Measurements from ENCODE around the gene HIVEP3. TPM values are rescaled to one million over a fixed set of nuclear protein-coding genes. Genes with fewer than 3 reads are reported as not detected.

The HIVEP3 gene
- total RNA-seq, 1 experiment from 2014 or later, result 0.55 TPM

DNA sequence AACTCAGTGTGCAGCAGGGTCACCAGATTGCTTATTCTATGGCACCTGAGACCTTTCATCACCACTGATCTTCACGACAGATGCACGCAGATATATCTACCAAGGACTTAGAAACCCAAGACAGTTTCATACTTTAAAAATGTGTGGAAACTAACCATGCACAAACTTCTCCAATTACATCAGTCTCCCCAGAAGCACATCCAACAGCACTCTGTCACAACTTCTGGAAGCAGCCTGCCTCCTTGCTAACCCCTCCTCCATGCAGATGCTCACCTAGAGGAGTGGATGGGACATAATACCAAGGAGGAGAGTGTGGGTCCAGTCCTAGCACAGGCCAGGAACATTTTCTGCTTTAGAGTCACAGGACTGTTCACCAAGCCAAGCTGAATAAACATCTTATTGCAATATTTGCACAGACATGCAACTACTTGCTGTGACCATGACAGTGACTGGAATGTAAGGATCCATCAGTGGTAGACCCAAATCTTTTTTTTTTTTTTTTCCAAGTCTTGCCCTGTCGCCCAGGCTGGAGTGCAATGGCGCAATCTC is 69.4 kb downstream of the HIVEP3 start:
- Mint-ChIP-seq H3K27me3 (ENCODE audit: low read depth) (peaks cover 3% of the 10 kb centered on the region; the same call in 1 of the 2 replicates), H3K9me3 (no peaks in the 10 kb centered on the region), H3K36me3 (no peaks in the 10 kb centered on the region), H3K27ac (no peak overlapping the region), H3K4me1 (peaks cover 9% of the 10 kb centered on the region), H3K4me3 (no peak overlapping the region)
- TF ChIP-seq, protein P1, sequence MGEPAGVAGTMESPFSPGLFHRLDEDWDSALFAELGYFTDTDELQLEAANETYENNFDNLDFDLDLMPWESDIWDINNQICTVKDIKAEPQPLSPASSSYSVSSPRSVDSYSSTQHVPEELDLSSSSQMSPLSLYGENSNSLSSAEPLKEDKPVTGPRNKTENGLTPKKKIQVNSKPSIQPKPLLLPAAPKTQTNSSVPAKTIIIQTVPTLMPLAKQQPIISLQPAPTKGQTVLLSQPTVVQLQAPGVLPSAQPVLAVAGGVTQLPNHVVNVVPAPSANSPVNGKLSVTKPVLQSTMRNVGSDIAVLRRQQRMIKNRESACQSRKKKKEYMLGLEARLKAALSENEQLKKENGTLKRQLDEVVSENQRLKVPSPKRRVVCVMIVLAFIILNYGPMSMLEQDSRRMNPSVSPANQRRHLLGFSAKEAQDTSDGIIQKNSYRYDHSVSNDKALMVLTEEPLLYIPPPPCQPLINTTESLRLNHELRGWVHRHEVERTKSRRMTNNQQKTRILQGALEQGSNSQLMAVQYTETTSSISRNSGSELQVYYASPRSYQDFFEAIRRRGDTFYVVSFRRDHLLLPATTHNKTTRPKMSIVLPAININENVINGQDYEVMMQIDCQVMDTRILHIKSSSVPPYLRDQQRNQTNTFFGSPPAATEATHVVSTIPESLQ (CRISPR knock-in tag; IDR thresholded peaks at IDR 0.05), result no peak
- TF ChIP-seq, protein P2, sequence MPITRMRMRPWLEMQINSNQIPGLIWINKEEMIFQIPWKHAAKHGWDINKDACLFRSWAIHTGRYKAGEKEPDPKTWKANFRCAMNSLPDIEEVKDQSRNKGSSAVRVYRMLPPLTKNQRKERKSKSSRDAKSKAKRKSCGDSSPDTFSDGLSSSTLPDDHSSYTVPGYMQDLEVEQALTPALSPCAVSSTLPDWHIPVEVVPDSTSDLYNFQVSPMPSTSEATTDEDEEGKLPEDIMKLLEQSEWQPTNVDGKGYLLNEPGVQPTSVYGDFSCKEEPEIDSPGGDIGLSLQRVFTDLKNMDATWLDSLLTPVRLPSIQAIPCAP (CRISPR knock-in tag; IDR thresholded peaks at IDR 0.05), result no peak
- no peak for TF ChIP-seq SOX15 (CRISPR knock-in tag; IDR thresholded peaks at IDR 0.05)
- TF ChIP-seq, protein P3, sequence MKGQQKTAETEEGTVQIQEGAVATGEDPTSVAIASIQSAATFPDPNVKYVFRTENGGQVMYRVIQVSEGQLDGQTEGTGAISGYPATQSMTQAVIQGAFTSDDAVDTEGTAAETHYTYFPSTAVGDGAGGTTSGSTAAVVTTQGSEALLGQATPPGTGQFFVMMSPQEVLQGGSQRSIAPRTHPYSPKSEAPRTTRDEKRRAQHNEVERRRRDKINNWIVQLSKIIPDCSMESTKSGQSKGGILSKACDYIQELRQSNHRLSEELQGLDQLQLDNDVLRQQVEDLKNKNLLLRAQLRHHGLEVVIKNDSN (CRISPR knock-in tag; IDR thresholded peaks at IDR 0.05), result no peak
- TF ChIP-seq, protein P4, sequence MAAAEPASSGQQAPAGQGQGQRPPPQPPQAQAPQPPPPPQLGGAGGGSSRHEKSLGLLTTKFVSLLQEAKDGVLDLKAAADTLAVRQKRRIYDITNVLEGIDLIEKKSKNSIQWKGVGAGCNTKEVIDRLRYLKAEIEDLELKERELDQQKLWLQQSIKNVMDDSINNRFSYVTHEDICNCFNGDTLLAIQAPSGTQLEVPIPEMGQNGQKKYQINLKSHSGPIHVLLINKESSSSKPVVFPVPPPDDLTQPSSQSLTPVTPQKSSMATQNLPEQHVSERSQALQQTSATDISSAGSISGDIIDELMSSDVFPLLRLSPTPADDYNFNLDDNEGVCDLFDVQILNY (CRISPR knock-in tag; IDR thresholded peaks at IDR 0.05), result no peak
- no peak for TF ChIP-seq NR2C2 (CRISPR knock-in tag; IDR thresholded peaks at IDR 0.05)
- no peak for TF ChIP-seq ZNF263 (CRISPR knock-in tag; IDR thresholded peaks at IDR 0.05; ENCODE audit: low read depth)
- DNase-seq (ENCODE audit: low spot score) (no peak), ATAC-seq (no peak)
- ChIA-PET POLR2A (no interaction called here), CTCF (no interaction called here)

DNA sequence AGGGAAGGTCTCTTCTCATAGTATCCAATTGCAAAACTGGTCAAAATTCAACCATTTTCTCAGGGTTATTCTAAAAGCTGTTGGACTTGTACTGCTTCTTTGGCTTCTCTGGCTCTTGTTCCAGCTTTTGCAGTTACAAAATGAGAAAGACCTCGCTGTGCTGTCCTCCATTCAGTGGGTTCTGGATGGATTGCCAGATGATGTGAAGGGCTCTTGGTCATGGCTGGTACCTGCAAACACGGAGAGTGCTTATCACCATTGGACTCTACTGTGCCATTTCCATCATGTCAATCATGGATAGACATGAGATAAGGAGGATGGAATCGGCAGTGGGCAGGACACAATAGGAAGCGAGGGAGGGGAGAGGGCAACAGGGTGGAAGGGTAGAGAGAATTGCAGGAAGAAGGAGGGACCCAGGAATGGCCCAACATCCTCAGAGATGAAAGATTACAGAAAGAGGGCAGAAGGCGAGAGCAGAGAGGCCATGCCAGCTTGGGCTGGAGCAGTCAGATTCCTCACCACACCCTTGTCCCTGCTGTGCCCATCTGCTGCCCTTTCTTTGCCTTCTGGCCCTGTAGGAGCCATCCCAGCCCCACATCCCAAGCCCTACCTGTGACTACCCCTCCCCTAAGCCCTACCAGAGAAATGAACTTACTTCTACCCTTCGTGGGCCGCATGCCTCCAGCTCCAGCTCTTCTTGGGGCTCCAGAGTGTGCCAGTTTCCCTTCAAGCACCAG is 70.3 kb downstream of the HIVEP3 start:
- H3K4me3 Mint-ChIP-seq, result no peak overlapping the region
- POLR2A ChIA-PET, result no interaction called here
- no peaks in the 10 kb centered on the region for H3K9me3 Mint-ChIP-seq
- peaks cover 3% of the 10 kb centered on the region; the same call in 1 of the 2 replicates for H3K27me3 Mint-ChIP-seq (ENCODE audit: low read depth)
- CTCF ChIA-PET, result no interaction called here
- no peak overlapping the region for H3K27ac Mint-ChIP-seq
- no peaks in the 10 kb centered on the region for H3K36me3 Mint-ChIP-seq
- H3K4me1 Mint-ChIP-seq, result peaks cover 16% of the 10 kb centered on the region
- no peak for DNase-seq (ENCODE audit: low spot score)
- ATAC-seq, result no peak
- TF ChIP-seq TEAD1 (CRISPR knock-in tag; IDR thresholded peaks at IDR 0.05) (no peak), ETV6 (CRISPR knock-in tag; IDR thresholded peaks at IDR 0.05) (no peak), NR3C1 (CRISPR knock-in tag; conservative IDR thresholded peaks at IDR 0.05; ENCODE audit: low read depth) (no peak), HMGA2 (CRISPR knock-in tag; IDR thresholded peaks at IDR 0.05) (no peak), ESRRA (CRISPR knock-in tag; IDR thresholded peaks at IDR 0.05; ENCODE audit: borderline replicate concordance) (no peak), SOX15 (CRISPR knock-in tag; IDR thresholded peaks at IDR 0.05) (no peak), TCF7 (CRISPR knock-in tag; IDR thresholded peaks at IDR 0.05; ENCODE audit: low read depth) (no peak), JUN (CRISPR knock-in tag; IDR thresholded peaks at IDR 0.05) (no peak)
- TF ChIP-seq, protein P5, sequence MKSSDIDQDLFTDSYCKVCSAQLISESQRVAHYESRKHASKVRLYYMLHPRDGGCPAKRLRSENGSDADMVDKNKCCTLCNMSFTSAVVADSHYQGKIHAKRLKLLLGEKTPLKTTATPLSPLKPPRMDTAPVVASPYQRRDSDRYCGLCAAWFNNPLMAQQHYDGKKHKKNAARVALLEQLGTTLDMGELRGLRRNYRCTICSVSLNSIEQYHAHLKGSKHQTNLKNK (CRISPR knock-in tag; IDR thresholded peaks at IDR 0.05), result no peak
- TF ChIP-seq, protein P6, sequence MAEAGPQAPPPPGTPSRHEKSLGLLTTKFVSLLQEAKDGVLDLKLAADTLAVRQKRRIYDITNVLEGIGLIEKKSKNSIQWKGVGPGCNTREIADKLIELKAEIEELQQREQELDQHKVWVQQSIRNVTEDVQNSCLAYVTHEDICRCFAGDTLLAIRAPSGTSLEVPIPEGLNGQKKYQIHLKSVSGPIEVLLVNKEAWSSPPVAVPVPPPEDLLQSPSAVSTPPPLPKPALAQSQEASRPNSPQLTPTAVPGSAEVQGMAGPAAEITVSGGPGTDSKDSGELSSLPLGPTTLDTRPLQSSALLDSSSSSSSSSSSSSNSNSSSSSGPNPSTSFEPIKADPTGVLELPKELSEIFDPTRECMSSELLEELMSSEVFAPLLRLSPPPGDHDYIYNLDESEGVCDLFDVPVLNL (CRISPR knock-in tag; IDR thresholded peaks at IDR 0.05; ENCODE audit: borderline replicate concordance, low read depth), result no peak
- TF ChIP-seq, protein P7, sequence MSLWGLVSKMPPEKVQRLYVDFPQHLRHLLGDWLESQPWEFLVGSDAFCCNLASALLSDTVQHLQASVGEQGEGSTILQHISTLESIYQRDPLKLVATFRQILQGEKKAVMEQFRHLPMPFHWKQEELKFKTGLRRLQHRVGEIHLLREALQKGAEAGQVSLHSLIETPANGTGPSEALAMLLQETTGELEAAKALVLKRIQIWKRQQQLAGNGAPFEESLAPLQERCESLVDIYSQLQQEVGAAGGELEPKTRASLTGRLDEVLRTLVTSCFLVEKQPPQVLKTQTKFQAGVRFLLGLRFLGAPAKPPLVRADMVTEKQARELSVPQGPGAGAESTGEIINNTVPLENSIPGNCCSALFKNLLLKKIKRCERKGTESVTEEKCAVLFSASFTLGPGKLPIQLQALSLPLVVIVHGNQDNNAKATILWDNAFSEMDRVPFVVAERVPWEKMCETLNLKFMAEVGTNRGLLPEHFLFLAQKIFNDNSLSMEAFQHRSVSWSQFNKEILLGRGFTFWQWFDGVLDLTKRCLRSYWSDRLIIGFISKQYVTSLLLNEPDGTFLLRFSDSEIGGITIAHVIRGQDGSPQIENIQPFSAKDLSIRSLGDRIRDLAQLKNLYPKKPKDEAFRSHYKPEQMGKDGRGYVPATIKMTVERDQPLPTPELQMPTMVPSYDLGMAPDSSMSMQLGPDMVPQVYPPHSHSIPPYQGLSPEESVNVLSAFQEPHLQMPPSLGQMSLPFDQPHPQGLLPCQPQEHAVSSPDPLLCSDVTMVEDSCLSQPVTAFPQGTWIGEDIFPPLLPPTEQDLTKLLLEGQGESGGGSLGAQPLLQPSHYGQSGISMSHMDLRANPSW (CRISPR knock-in tag; conservative IDR thresholded peaks at IDR 0.05; ENCODE audit: low read depth), result no peak
- TF ChIP-seq, protein P8, sequence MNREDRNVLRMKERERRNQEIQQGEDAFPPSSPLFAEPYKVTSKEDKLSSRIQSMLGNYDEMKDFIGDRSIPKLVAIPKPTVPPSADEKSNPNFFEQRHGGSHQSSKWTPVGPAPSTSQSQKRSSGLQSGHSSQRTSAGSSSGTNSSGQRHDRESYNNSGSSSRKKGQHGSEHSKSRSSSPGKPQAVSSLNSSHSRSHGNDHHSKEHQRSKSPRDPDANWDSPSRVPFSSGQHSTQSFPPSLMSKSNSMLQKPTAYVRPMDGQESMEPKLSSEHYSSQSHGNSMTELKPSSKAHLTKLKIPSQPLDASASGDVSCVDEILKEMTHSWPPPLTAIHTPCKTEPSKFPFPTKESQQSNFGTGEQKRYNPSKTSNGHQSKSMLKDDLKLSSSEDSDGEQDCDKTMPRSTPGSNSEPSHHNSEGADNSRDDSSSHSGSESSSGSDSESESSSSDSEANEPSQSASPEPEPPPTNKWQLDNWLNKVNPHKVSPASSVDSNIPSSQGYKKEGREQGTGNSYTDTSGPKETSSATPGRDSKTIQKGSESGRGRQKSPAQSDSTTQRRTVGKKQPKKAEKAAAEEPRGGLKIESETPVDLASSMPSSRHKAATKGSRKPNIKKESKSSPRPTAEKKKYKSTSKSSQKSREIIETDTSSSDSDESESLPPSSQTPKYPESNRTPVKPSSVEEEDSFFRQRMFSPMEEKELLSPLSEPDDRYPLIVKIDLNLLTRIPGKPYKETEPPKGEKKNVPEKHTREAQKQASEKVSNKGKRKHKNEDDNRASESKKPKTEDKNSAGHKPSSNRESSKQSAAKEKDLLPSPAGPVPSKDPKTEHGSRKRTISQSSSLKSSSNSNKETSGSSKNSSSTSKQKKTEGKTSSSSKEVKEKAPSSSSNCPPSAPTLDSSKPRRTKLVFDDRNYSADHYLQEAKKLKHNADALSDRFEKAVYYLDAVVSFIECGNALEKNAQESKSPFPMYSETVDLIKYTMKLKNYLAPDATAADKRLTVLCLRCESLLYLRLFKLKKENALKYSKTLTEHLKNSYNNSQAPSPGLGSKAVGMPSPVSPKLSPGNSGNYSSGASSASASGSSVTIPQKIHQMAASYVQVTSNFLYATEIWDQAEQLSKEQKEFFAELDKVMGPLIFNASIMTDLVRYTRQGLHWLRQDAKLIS (CRISPR knock-in tag; IDR thresholded peaks at IDR 0.05; ENCODE audit: borderline replicate concordance), result no peak

Data from WTC11 (cell line).